Panc1 (cell line): Measurements from ENCODE around the gene EXOC3L4. TPM values are rescaled to one million over a fixed set of nuclear protein-coding genes. Genes with fewer than 3 reads are reported as not detected.
"Not testable (repeated sequence)": the region's sequence is repeated elsewhere in the genome, so short reads cannot be mapped to it uniquely, and the experiment has no call there.

Experiments used
- ATAC-seq: fragments of 200-7000 bp; cut with Tn5 transposase; 2 replicates; pipeline ENCODE4 v1.9.1; 2020; ENCODE audit warnings: mild to moderate bottlenecking, moderate library complexity
- BruUV-seq: library from RNA; stranded (reverse); fragments of 400-500 nt; replicated peaks from 2 replicates; lab custom pipeline; 2021; lab: Mats Ljungman, UMichigan
- CTCF ChIA-PET: fragments of 300-600 bp; sonication (Branson Sonifier 250); formaldehyde crosslinking; loops from one replicate; lab custom pipeline; 2022; ENCODE audit warnings: antibody characterized with exemption; lab: Charles Lee
- POLR2A ChIA-PET: fragments of 300-600 bp; sonication (Branson Sonifier 250); formaldehyde crosslinking; loops from one replicate; lab custom pipeline; 2022; ENCODE audit warnings: antibody characterized with exemption; lab: Charles Lee
- DNase-seq: peaks from one replicate; pipeline ENCODE4 v3.0.0-alpha.2; 2010; ENCODE audit warnings: low read depth, low spot score
- H3K27ac ChIP-seq: 2 replicates; pipeline ENCODE4 v1.5.1; 2011; ENCODE audit warnings: mild to moderate bottlenecking, low read length, inconsistent platforms
- H3K27me3 ChIP-seq: fragments of 200-500 bp; sonication (Bioruptor generic); 2 replicates; pipeline ENCODE4 v1.6.0; 2014; ENCODE audit warnings: low read length, inconsistent platforms; ENCODE audit not compliant: control insufficient read depth, insufficient read depth
- H3K36me3 ChIP-seq: fragments of 200-500 bp; sonication (Bioruptor generic); 2 replicates; pipeline ENCODE4 v1.5.1; 2014; ENCODE audit warnings: inconsistent platforms, mild to moderate bottlenecking, low read length, moderate library complexity; ENCODE audit not compliant: control insufficient read depth, insufficient read depth
- H3K4me1 ChIP-seq: 2 replicates; pipeline ENCODE4 v1.5.1; 2011; ENCODE audit warnings: inconsistent platforms, mild to moderate bottlenecking, low read length, moderate library complexity; ENCODE audit not compliant: control insufficient read depth, insufficient read depth
- H3K4me3 ChIP-seq, 2 experiments: 2 replicates each; pipeline ENCODE4 v1.5.1; 2011 to 2012; ENCODE audit warnings: low read depth in 2 of 2, low read length in 2 of 2, mild to moderate bottlenecking in 2 of 2, inconsistent platforms in 1 of 2, moderate library complexity in 1 of 2
- H3K9me3 ChIP-seq: fragments of 200-500 bp; sonication (Bioruptor generic); 2 replicates; pipeline ENCODE4 v1.5.1; 2014; ENCODE audit warnings: low read depth, mild to moderate bottlenecking, inconsistent platforms, low read length, moderate library complexity; ENCODE audit not compliant: control insufficient read depth, insufficient read depth
- CTCF ChIP-seq: fragments of 450-650 bp; IDR thresholded peaks from 2 replicates; pipeline ENCODE4 v1.5.1; 2017; ENCODE audit warnings: mild to moderate bottlenecking
- POLR2AphosphoS5 ChIP-seq: IDR thresholded peaks from 2 replicates; pipeline ENCODE4 v1.6.1; 2012; ENCODE audit warnings: mild to moderate bottlenecking, low read depth, low read length, moderate library complexity
- SIN3A ChIP-seq: IDR thresholded peaks from 2 replicates; pipeline ENCODE4 v1.6.1; 2012; ENCODE audit warnings: low read depth, mild to moderate bottlenecking, low read length, moderate library complexity, borderline replicate concordance; ENCODE audit not compliant: insufficient read depth
- TCF7L2 ChIP-seq: IDR thresholded peaks from 2 replicates; pipeline ENCODE4 v1.6.1; 2011; ENCODE audit warnings: mild to moderate bottlenecking, low read depth, low read length, inconsistent platforms
- in situ Hi-C: cut with HindIII; loops from 2 replicates; pipeline ENCODE4 v1.10.0; 2016; ENCODE audit warnings: low sequenced_read_pairs, low pct_unique_long_range_greater_than_20kb
- intact Hi-C: fragments of 100-400 bp; cut with micrococcal nuclease; formaldehyde crosslinking; loops from one replicate; pipeline ENCODE4 v1.10.0; 2022; ENCODE audit not compliant: unreplicated experiment
- total RNA-seq: library from RNA; stranded (reverse); gene quantifications from one replicate; pipeline ENCODE4 v1.2.1, GENCODE V29; 2021; ENCODE audit not compliant: unreplicated experiment
- TF ChIP-seq, protein P1 (sequence below), 2 experiments: IDR thresholded peaks; 2 replicates each; pipeline ENCODE4 v1.6.1; 2011 to 2012; ENCODE audit warnings: low read depth in 2 of 2, control low read depth in 1 of 2, low read length in 1 of 2, mild to moderate bottlenecking in 1 of 2, moderate library complexity in 1 of 2; ENCODE audit not compliant: insufficient read depth in 1 of 2

EXOC3L4 gene
- total RNA-seq, 1 experiment from 2014 or later, result 2.6 TPM

DNA sequence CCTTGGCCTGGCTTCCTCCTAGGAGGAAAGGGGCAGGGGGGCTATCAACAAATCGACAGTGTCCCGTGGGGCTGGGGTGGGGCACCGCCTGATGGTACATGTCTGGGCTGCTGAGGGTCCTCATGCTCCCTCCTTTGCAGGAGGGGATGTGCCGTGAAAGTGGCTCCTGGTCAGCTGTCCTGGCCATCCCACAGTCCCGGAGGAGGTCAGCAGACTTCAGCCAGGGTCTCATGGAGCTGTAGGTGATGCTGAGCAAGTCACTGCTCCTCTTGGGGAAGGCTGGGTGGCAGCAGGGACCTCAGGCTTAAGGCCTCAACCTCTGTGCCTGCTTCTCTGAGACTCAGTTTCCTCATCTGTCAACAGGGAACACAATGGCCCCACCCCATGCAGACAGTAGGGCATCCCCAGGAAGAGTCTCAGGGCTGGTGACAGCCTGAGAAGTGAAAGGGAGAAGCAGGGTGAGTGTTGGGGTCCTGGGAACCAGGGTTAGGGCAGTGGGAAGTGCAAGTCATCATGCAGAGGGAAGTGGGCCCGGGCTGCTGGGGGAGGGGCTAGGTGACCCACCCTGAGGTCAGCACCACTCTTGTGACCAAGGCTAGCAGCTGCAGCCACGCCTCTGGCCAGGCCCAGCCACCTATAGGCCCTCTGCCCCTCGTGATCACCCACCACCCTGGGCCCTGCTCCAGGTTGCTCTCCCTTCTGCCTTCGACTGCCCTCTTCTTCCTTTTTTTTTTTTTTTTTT lies 24.3 kb downstream of the EXOC3L4 start:
- DNase-seq (no peak), ATAC-seq (no peak)
- ChIA-PET POLR2A (interaction anchor here (0.6 kb wide), 1 partner anchor 25 kb away, joined by 3 read pairs; no protein-coding TSS in a partner anchor), CTCF (interaction anchor here (0.6 kb wide), 1 partner anchor 66 kb away, joined by 8 read pairs; no protein-coding TSS in a partner anchor)
- Histone ChIP-seq H3K4me1 (peaks cover 48% of the 10 kb centered on the region), H3K9me3 (no peaks in the 10 kb centered on the region), H3K27ac (peak overlapping the region; percentile 40), H3K27me3 (no peaks in the 10 kb centered on the region), H3K36me3 (no peaks in the 10 kb centered on the region), H3K4me3 (no peak overlapping the region)
- in situ Hi-C loops, result no loop called here
- intact Hi-C loops, result no loop called here
- BruUV-seq, result no TSS peak
- TF ChIP-seq, protein P1, sequence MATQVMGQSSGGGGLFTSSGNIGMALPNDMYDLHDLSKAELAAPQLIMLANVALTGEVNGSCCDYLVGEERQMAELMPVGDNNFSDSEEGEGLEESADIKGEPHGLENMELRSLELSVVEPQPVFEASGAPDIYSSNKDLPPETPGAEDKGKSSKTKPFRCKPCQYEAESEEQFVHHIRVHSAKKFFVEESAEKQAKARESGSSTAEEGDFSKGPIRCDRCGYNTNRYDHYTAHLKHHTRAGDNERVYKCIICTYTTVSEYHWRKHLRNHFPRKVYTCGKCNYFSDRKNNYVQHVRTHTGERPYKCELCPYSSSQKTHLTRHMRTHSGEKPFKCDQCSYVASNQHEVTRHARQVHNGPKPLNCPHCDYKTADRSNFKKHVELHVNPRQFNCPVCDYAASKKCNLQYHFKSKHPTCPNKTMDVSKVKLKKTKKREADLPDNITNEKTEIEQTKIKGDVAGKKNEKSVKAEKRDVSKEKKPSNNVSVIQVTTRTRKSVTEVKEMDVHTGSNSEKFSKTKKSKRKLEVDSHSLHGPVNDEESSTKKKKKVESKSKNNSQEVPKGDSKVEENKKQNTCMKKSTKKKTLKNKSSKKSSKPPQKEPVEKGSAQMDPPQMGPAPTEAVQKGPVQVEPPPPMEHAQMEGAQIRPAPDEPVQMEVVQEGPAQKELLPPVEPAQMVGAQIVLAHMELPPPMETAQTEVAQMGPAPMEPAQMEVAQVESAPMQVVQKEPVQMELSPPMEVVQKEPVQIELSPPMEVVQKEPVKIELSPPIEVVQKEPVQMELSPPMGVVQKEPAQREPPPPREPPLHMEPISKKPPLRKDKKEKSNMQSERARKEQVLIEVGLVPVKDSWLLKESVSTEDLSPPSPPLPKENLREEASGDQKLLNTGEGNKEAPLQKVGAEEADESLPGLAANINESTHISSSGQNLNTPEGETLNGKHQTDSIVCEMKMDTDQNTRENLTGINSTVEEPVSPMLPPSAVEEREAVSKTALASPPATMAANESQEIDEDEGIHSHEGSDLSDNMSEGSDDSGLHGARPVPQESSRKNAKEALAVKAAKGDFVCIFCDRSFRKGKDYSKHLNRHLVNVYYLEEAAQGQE (IDR thresholded peaks at IDR 0.05; ENCODE audit: insufficient read depth in 1 of 2, low read depth in 2 of 2, low read length in 1 of 2), result no peak
- TF ChIP-seq TCF7L2 (no peak), CTCF (no peak), POLR2AphosphoS5 (no peak), SIN3A (no peak)

- BruUV-seq, in situ Hi-C loops, CTCF ChIA-PET, ATAC-seq, intact Hi-C loops, H3K4me3 ChIP-seq, H3K9me3 ChIP-seq, H3K27me3 ChIP-seq, H3K36me3 ChIP-seq, DNase-seq, POLR2A ChIA-PET: not testable (repeated sequence)
- Histone ChIP-seq H3K27ac (peak overlapping the region; percentile 68), H3K4me1 (peaks cover 43% of the 10 kb centered on the region)
These were observed 25.0 kb downstream of the EXOC3L4 start for GRCh38 chr14:103119527-103119926.
